ENCODE measurements around the gene CLEC14A. TPM values are rescaled to one million over a fixed set of nuclear protein-coding genes. Genes with fewer than 3 reads are reported as not detected.

The CLEC14A gene
- total RNA-seq, 1 donor from 2014 or later, result not detected

DNA sequence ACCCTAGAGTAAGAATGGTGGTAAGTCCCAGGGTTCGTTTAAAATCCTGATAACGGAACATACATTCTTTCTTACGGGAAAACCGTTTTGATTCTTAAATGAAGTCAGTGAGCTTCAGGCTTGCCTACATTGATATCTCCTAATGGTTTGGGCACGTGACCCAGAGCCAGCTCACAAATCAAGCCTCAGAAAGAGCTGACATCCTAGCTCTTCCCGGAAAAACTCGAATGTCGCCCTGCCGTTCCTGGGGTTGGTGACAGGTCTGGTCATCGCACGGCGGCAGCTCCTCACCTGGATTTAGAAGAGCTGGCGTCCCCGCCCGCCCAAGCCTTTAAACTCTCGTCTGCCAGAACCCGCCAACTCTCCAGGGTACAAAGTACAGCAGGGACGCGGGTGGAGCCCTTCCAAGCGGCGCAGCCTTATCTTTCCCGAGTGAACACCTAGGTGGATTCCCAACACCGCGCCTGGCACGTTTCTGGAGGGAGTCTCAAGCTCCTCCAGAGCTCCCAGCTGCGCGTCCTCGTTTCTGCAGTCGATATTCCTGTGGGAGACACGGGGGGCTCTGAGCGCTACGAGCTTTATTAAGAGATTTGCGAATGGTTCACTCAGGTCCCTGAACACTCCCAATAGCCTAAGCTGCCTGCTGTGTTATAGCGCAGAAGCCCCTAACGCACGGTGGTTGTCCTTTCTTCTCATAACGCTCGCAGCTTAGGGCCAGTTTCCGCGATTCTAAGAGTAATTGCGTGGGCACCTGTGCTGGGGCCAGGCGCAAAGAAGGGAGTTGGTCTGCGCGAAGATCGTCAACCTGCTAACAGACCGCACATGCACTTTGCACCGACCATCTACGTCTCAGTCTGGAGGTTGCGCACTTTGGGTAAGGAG lies 47.9 kb downstream of the CLEC14A start, which contains the start of gene SSTR1:
TSS of gene SSTR1 (plus strand) at position 169 of the 882 bp plus-strand sequence. CDS start 1,486 bp downstream, outside the sequence.
- peaks cover 91% of the 10 kb centered on the region for H3K27me3 Mint-ChIP-seq (ENCODE audit: low read depth)
- peak within 1 kb of the TSS; percentile 73 for H3K4me3 Mint-ChIP-seq
- H3K27ac Mint-ChIP-seq (ENCODE audit: unreplicated experiment), result no peak within 1 kb of the TSS
- H3K36me3 Mint-ChIP-seq (ENCODE audit: low read depth), result peaks cover 3% of the 10 kb centered on the region
- DNase-seq (ENCODE audit: low read depth, low spot score), result no peak
- peaks cover 21% of the 10 kb centered on the region for H3K4me1 Mint-ChIP-seq
- peaks cover 2% of the 10 kb centered on the region for H3K9me3 Mint-ChIP-seq
- TF ChIP-seq, protein P1, sequence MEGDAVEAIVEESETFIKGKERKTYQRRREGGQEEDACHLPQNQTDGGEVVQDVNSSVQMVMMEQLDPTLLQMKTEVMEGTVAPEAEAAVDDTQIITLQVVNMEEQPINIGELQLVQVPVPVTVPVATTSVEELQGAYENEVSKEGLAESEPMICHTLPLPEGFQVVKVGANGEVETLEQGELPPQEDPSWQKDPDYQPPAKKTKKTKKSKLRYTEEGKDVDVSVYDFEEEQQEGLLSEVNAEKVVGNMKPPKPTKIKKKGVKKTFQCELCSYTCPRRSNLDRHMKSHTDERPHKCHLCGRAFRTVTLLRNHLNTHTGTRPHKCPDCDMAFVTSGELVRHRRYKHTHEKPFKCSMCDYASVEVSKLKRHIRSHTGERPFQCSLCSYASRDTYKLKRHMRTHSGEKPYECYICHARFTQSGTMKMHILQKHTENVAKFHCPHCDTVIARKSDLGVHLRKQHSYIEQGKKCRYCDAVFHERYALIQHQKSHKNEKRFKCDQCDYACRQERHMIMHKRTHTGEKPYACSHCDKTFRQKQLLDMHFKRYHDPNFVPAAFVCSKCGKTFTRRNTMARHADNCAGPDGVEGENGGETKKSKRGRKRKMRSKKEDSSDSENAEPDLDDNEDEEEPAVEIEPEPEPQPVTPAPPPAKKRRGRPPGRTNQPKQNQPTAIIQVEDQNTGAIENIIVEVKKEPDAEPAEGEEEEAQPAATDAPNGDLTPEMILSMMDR (conservative IDR thresholded peaks at IDR 0.05), result no peak

DNA sequence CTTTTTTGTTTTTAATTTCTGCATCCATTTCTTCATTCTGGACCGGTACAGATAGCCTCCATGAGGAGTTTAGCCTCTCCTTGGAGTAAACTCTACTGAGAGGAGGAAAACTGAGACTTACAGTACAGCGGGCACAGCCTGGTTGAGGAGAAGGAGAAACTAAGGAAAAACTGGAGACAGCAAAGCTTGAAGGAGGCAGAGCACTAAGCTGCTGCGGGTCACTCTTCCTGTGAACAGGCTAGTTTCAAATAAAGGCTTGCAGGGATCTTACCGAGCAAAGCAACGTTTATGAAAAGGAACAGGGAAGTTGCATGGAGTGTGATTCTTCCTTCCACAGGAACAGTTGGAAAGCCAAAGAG lies 48.5 kb downstream of the CLEC14A start:
- peaks cover 3% of the 10 kb centered on the region for H3K36me3 Mint-ChIP-seq (ENCODE audit: low read depth)
- no peak for DNase-seq (ENCODE audit: low read depth, low spot score)
- H3K9me3 Mint-ChIP-seq, result peaks cover 5% of the 10 kb centered on the region
- H3K4me3 Mint-ChIP-seq, result peak overlapping the region; percentile 5
- peaks cover 25% of the 10 kb centered on the region for H3K4me1 Mint-ChIP-seq
- H3K27ac Mint-ChIP-seq (ENCODE audit: unreplicated experiment), result no peak overlapping the region
- peaks cover 91% of the 10 kb centered on the region for H3K27me3 Mint-ChIP-seq (ENCODE audit: low read depth)
- TF ChIP-seq, protein P1 (conservative IDR thresholded peaks at IDR 0.05), result no peak

DNA sequence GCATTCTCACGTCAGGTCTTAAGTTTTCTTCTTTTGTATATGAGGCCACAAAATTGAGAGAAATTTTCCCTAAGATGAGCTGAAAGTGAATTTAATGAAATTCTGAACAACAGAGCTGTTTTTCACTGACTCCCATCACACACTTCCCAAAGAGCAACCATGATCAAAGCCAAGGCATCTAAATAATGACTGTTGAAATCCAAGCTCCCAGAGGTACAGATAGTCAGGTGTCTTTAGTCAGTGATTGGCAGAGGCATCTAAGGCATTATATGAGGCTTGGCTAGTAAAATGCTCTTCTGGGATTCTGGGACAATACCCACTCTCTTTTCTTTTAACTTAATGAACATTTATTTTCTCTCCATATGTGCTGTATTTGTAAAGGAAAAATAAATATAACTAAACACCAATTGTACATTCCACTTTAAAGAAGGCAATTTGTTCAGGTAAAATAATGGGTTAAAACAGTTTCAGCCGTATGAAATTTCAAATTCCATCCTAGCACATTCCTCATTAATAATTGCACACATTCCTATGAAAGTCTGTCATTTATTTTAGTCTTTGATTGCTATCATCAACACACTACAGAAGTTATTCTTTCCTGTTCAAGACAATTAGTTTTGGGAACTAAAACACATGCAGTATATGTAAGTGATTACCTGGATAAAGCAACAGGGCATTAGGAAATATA lies 49.1 kb downstream of the CLEC14A start:
- H3K4me1 Mint-ChIP-seq, result peaks cover 26% of the 10 kb centered on the region
- peaks cover 3% of the 10 kb centered on the region for H3K36me3 Mint-ChIP-seq (ENCODE audit: low read depth)
- peaks cover 87% of the 10 kb centered on the region for H3K27me3 Mint-ChIP-seq (ENCODE audit: low read depth)
- peak overlapping the region; percentile 5 for H3K4me3 Mint-ChIP-seq
- TF ChIP-seq, protein P1 (conservative IDR thresholded peaks at IDR 0.05), result no peak
- DNase-seq (ENCODE audit: low read depth, low spot score), result no peak
- peaks cover 5% of the 10 kb centered on the region for H3K9me3 Mint-ChIP-seq
- no peak overlapping the region for H3K27ac Mint-ChIP-seq (ENCODE audit: unreplicated experiment)

DNA sequence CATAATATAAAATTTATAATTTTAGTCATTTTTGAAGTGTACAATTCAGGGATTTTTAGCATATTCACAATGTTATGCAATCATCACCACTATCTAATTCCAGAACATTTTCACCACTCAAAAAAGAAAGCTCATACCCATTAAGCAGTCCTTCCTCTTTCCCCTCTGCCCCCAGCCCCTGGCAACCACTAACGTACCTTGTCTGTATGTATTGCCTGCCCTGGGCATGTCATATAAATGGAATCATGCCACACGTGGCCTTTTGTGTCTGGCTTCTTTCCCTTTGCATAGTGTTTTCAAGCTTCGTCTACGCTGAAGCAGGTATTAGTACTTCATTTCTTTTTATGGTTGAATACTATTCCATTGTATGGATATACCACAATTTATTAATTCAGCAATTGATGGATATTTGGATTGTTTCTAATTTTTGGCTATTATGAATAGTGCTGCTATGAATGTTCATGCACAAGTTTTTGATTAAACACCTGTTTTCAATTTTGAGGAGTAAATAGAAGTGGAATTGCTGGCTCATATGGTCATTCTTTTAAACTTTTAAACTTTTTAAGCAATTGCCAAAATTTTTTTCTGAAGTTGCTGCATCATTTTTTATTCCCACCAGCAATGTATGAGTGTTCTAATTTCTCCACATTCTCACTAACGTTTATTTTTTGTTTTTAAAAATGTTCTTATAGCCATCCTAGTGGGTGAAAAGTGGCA lies 49.8 kb downstream of the CLEC14A start:
- Mint-ChIP-seq H3K27me3 (ENCODE audit: low read depth) (peaks cover 84% of the 10 kb centered on the region), H3K36me3 (ENCODE audit: low read depth) (peaks cover 3% of the 10 kb centered on the region), H3K4me1 (peaks cover 26% of the 10 kb centered on the region), H3K4me3 (no peak overlapping the region), H3K27ac (ENCODE audit: unreplicated experiment) (no peak overlapping the region), H3K9me3 (peaks cover 5% of the 10 kb centered on the region)
- TF ChIP-seq, protein P1 (conservative IDR thresholded peaks at IDR 0.05), result no peak
- DNase-seq (ENCODE audit: low read depth, low spot score), result no peak

DNA sequence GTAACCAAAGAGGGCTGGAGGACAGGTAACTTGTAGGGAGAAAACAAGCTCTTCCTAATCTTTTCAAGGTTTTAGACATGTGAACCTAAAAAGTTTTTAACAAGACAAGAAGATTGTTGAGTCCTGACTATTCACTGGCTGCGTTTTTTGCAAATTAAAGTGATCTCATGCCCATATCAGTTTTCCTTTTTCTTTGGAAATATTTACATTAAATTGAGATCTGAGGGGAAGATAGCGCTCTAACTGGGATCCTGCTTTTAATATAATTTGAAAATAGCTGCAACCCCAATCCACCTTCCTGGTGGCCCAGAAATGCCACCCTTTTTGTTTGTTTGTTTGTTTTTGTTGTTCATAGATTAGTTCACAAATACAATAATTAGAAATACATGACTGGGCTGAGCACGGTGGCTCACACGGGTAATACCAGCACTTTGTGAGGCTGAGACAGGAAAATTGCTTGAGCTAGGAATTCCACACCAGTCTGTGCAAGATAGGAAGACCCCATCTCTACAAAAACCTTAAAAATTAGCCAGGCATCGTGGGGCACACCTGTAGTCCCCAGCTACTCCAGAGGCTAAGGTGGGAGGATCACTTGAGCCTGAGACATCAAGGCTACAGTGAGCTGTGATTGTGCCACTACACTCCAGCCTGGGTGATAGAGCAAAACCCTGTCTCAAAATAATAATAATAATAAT lies 50.6 kb downstream of the CLEC14A start:
- Mint-ChIP-seq H3K9me3 (peaks cover 5% of the 10 kb centered on the region), H3K4me1 (peaks cover 21% of the 10 kb centered on the region), H3K27ac (ENCODE audit: unreplicated experiment) (no peak overlapping the region), H3K27me3 (ENCODE audit: low read depth) (peaks cover 76% of the 10 kb centered on the region), H3K4me3 (no peak overlapping the region), H3K36me3 (ENCODE audit: low read depth) (no peaks in the 10 kb centered on the region)
- TF ChIP-seq, protein P1 (conservative IDR thresholded peaks at IDR 0.05), result no peak
- DNase-seq (ENCODE audit: low read depth, low spot score), result no peak
